Measurements from ENCODE around the gene GMDS.
"Not testable (repeated sequence)": the region's sequence is repeated elsewhere in the genome, so short reads cannot be mapped to it uniquely, and the experiment has no call there.

Gene GMDS

GRCh38 chr6:1770968-1771723 lies 474.3 kb downstream of the GMDS start:
- no peak for DNase-seq (ENCODE audit: low spot score)

- no peak for DNase-seq (ENCODE audit: low spot score)
Observed at GRCh38 chr6:1770435-1770843, 475.0 kb downstream of the GMDS start.

GRCh38 chr6:1767481-1768246 lies 477.7 kb downstream of the GMDS start:
- no peak for DNase-seq (ENCODE audit: low spot score)

GRCh38 chr6:1766654-1767053 lies 478.8 kb downstream of the GMDS start:
- DNase-seq (ENCODE audit: low spot score) = no peak

GRCh38 chr6:1765160-1765903 lies 480.1 kb downstream of the GMDS start:
- no peak for DNase-seq (ENCODE audit: low spot score)

GRCh38 chr6:1764397-1764987 lies 480.9 kb downstream of the GMDS start:
- no peak for DNase-seq (ENCODE audit: low spot score)

GRCh38 chr6:1763404-1763803 lies 482.0 kb downstream of the GMDS start:
- no peak for DNase-seq (ENCODE audit: low spot score)

- DNase-seq (ENCODE audit: low spot score) = no peak
Observed at GRCh38 chr6:1762203-1762602, 483.2 kb downstream of the GMDS start.

GRCh38 chr6:1761477-1761877 lies 483.9 kb downstream of the GMDS start:
- DNase-seq (ENCODE audit: low spot score) = no peak

GRCh38 chr6:1760876-1761275 lies 484.5 kb downstream of the GMDS start:
- no peak for DNase-seq (ENCODE audit: low spot score)

GRCh38 chr6:1759870-1760269 lies 485.5 kb downstream of the GMDS start:
- DNase-seq (ENCODE audit: low spot score) = no peak

- no peak for DNase-seq (ENCODE audit: low spot score)
Observed at GRCh38 chr6:1758076-1758679, 487.2 kb downstream of the GMDS start.

- no peak for DNase-seq (ENCODE audit: low spot score)
Observed at GRCh38 chr6:1757131-1757530, 488.3 kb downstream of the GMDS start.

GRCh38 chr6:1756472-1757129 lies 488.8 kb downstream of the GMDS start:
- no peak for DNase-seq (ENCODE audit: low spot score)

GRCh38 chr6:1751063-1751462 lies 494.3 kb downstream of the GMDS start:
- DNase-seq (ENCODE audit: low spot score) = not testable (repeated sequence)

- DNase-seq (ENCODE audit: low spot score) = no peak
Observed at GRCh38 chr6:1749041-1749440, 496.4 kb downstream of the GMDS start.

GRCh38 chr6:1747531-1747930 lies 497.9 kb downstream of the GMDS start:
- DNase-seq (ENCODE audit: low spot score) = no peak

- DNase-seq (ENCODE audit: low spot score) = no peak
Observed at GRCh38 chr6:1747003-1747402, 498.4 kb downstream of the GMDS start.

- no peak for DNase-seq (ENCODE audit: low spot score)
Observed at GRCh38 chr6:1745814-1746213, 499.6 kb downstream of the GMDS start.

- no peak for DNase-seq (ENCODE audit: low spot score)
Observed at GRCh38 chr6:1744543-1744942, 500.9 kb downstream of the GMDS start.

GRCh38 chr6:1739680-1740079 lies 505.7 kb downstream of the GMDS start:
- no peak for DNase-seq (ENCODE audit: low spot score)

All from D341Med (cell line).